CD4-positive, alpha-beta T cell treated with Interleukin-21 for 1 hour (primary cell): Measurements from ENCODE around the gene VTI1A.
"Not testable (repeated sequence)": the region's sequence is repeated elsewhere in the genome, so short reads cannot be mapped to it uniquely, and the experiment has no call there.

Source experiments
- DNase-seq: peaks from one replicate; pipeline ENCODE4 v3.0.0-alpha.2; 2020

Gene VTI1A

GRCh38 chr10:112509558-112510291 is 62.7 kb downstream of the VTI1A start:
- DNase-seq = no peak

GRCh38 chr10:112510384-112510783 is 63.4 kb downstream of the VTI1A start:
- no peak for DNase-seq

- DNase-seq = no peak
Measured at GRCh38 chr10:112512294-112512693, 65.3 kb downstream of the VTI1A start.

- no peak for DNase-seq
Measured at GRCh38 chr10:112515126-112515525, 68.1 kb downstream of the VTI1A start.

- no peak for DNase-seq
Measured at GRCh38 chr10:112515852-112516251, 68.8 kb downstream of the VTI1A start.

GRCh38 chr10:112517451-112517862 is 70.4 kb downstream of the VTI1A start:
- no peak for DNase-seq

- no peak for DNase-seq
Measured at GRCh38 chr10:112519133-112519761, 72.2 kb downstream of the VTI1A start.

GRCh38 chr10:112520914-112521313 is 73.9 kb downstream of the VTI1A start:
- no peak for DNase-seq

GRCh38 chr10:112524641-112525040 is 77.6 kb downstream of the VTI1A start:
- no peak for DNase-seq

GRCh38 chr10:112525200-112525599 is 78.2 kb downstream of the VTI1A start:
- DNase-seq = no peak

- DNase-seq = no peak
Measured at GRCh38 chr10:112526139-112526538, 79.1 kb downstream of the VTI1A start.

- no peak for DNase-seq
Measured at GRCh38 chr10:112526906-112527305, 79.9 kb downstream of the VTI1A start.

- DNase-seq = no peak
Measured at GRCh38 chr10:112528235-112528634, 81.2 kb downstream of the VTI1A start.

- DNase-seq = no peak
Measured at GRCh38 chr10:112531421-112531820, 84.4 kb downstream of the VTI1A start.

- DNase-seq = peak; percentile 37
Measured at GRCh38 chr10:112532189-112532588, 85.2 kb downstream of the VTI1A start.

GRCh38 chr10:112532956-112533355 is 85.9 kb downstream of the VTI1A start:
- no peak for DNase-seq

- no peak for DNase-seq
Measured at GRCh38 chr10:112533916-112534315, 86.9 kb downstream of the VTI1A start.

GRCh38 chr10:112535531-112535951 is 88.5 kb downstream of the VTI1A start:
- DNase-seq = no peak

GRCh38 chr10:112536663-112537062 is 89.6 kb downstream of the VTI1A start:
- DNase-seq = no peak

- DNase-seq = no peak
Measured at GRCh38 chr10:112538168-112538567, 91.2 kb downstream of the VTI1A start.

- no peak for DNase-seq
Measured at GRCh38 chr10:112539340-112539739, 92.3 kb downstream of the VTI1A start.

- DNase-seq = not testable (repeated sequence)
Measured at GRCh38 chr10:112542823-112543222, 95.8 kb downstream of the VTI1A start.

GRCh38 chr10:112546474-112546873 is 99.5 kb downstream of the VTI1A start:
- no peak for DNase-seq

GRCh38 chr10:112548535-112549276 is 101.7 kb downstream of the VTI1A start:
- DNase-seq = no peak
